GM18502 (cell line): ENCODE data around the gene ZNF407.

Source experiments
- ATAC-seq: cut with Tn5 transposase; IDR thresholded peaks from one replicate; pipeline ENCODE4 v1.9.1; 2021; ENCODE audit warnings: mild to moderate bottlenecking; ENCODE audit not compliant: unreplicated experiment, poor library complexity

Gene ZNF407

GRCh38 chr18:74625157-74625556, 27.5 kb downstream of the ZNF407 start:
- ATAC-seq = no peak

DNA sequence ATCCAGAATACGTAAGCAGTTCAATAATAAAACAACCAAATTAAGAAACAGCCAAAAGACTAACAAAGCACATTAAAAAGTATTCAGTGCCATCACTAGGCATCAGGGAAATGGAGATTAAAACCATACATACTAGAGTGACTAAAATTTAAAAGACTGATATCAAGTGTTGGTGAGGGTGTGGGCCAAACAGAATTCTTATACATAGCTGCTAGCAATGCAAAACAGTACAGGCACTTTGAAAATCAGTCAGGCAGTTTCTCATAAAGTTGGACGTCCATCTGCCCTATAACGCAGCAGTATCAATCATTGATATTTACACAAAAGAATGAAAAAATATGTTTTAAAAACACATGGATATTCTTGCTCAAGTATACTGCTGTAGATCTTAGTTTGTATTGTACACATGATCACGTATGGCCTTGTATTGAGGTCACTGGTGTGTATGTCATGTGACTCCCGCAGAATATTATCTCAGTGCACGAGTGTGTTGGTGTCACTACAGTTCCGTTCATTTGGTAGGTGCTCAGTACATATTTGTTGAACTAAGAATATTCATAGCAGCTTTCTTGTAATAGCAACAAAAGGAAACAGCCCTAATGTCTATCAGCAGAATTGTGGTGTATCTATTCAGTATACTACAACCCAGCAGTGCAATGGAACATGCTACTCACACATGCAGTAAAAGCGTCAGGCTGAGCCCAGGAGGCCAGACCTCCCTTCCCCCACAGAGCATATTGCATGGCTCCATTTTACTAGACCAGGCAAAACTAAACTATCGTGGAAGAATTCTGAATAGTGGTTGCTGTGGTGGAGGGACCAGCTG, 28.6 kb downstream of the ZNF407 start:
- ATAC-seq = no peak

- no peak for ATAC-seq
Measured at GRCh38 chr18:74630804-74631203, 33.1 kb downstream of the ZNF407 start.

DNA sequence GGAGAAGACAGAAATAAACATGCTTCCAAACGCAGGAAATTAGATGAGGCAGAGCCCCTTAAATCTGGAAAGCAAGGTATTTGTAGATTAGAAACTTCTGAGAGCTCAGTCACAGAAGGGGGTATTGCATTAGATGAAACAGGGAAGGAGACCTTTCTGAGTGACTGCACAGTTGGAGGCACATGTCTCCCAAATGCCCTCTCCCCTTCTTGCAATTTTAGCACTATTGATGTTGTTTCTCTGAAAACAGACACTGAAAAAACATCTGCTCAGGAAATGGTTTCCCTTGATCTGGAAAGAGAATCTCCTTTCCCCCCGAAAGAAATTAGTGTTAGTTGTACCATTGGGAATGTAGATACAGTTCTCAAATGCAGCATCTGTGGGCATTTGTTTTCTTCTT, 33.5 kb downstream of the ZNF407 start:
- ATAC-seq = no peak

- no peak for ATAC-seq
Measured at GRCh38 chr18:74631623-74632350, 34.1 kb downstream of the ZNF407 start.

DNA sequence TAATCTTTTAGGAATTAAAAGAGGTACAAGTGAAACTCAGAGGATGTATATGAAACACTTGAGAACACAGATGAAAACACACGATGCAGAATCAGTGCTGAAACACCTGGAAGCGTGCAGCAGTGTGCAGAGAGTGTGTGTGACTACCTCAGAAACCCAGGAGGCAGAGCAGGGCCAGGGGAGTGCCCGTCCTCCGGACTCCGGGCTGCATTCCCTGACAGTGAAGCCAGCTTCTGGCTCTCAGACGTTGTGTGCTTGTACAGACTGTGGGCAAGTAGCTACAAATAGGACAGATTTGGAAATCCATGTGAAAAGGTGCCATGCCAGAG, 34.6 kb downstream of the ZNF407 start:
- ATAC-seq = no peak

DNA sequence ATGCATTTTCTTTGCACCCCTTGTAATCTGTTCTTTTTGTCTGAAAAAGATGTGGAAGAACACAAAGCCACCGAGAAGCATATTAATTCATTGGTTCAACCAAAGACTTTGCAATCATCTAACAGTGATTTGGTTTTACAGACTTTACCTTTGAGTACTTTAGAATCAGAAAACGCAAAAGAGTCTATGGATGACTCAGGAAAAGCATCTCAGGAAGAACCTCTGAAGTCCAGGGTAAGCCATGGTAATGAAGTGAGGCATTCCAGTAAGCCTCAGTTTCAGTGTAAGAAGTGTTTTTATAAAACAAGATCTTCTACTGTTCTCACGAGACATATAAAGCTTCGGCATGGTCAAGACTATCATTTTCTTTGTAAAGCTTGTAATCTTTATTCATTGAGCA, 35.2 kb downstream of the ZNF407 start:
- ATAC-seq = no peak

DNA sequence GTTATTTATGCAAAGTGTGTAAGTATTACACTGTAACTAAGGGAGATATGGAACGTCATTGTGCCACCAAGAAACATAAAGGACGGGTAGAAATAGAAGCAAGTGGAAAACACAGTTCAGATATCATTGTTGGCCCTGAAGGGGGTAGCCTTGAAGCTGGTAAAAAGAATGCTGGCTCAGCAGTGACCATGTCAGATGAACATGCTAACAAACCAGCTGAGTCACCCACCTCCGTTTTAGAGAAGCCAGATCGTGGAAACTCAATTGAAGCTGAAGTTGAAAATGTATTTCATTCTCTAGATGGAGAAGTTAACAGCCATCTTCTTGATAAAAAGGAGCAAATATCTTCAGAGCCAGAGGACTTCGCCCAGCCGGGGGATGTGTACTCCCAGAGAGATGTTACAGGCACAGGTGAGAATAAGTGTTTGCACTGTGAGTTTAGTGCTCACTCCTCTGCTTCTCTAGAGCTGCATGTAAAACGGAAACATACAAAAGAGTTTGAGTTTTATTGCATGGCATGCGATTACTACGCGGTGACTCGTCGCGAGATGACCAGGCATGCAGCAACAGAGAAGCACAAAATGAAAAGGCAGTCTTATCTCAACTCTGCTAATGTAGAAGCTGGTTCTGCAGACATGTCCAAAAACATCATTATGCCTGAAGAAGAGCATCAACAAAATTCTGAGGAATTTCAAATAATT, 36.1 kb downstream of the ZNF407 start:
- ATAC-seq = no peak

DNA sequence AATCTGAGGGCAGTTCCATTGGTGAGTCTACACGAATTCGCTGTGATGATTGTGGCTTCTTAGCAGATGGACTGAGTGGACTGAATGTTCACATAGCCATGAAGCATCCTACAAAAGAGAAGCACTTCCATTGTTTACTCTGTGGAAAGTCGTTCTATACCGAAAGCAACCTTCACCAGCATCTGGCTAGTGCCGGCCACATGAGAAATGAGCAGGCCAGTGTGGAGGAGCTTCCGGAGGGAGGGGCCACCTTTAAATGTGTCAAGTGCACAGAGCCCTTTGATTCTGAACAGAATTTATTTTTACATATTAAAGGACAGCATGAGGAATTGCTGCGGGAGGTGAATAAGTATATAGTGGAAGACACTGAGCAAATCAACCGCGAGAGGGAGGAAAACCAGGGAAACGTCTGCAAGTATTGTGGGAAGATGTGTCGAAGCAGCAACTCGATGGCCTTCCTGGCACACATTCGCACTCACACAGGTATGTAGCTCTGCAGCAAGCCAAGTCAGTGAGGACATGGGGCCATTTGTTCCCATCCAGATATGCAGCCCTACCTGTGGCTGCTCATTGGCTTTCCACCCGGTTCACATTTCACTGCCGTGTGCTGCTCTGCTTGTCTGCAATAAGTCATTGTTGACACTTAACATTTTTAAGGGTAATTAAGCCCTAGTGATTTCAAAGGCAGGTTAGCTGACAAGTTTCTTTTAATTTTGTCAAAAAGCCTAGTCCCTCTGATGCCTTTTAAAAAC, 37.7 kb downstream of the ZNF407 start:
- ATAC-seq = no peak

DNA sequence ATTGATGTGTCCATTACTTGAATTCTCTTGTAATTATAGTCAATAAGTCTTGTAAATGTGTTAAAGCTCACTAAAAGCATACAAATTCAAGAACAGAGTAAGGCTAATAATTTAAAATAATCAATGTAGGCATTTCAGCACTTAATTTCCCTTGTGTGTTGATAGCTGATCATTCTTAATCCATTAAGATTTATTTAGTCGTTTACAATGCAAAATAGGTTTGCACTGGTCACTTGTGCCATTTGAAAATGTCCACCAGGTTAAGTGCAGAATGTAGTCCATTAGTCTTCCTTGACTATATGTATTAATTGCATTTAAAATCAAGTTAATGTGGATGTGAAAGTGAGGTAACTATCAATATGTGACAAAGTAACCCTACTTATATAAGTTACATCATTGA, 39.4 kb downstream of the ZNF407 start:
- ATAC-seq = no peak

GRCh38 chr18:74638210-74638609, 40.5 kb downstream of the ZNF407 start:
- no peak for ATAC-seq

DNA sequence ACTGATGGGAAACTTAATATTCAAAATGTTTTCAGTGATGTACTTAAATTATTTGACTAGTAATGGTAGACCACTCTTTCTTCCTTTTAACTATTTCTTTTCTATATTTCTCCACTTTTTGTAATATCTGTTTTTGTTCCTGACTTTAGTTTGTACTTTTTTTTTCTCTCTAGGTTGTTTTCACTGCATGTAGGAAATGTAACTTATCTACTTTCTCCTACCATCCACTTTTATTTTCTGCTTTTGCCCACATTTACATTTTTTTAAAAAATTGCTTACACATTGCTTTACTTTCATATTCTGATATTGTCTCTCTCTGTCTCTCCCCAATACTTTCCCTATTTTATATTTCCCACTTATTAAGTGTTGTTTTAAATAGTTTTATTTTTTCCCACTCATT, 47.0 kb downstream of the ZNF407 start:
- no peak for ATAC-seq

- no peak for ATAC-seq
Measured at GRCh38 chr18:74645679-74646078, 48.0 kb downstream of the ZNF407 start.

DNA sequence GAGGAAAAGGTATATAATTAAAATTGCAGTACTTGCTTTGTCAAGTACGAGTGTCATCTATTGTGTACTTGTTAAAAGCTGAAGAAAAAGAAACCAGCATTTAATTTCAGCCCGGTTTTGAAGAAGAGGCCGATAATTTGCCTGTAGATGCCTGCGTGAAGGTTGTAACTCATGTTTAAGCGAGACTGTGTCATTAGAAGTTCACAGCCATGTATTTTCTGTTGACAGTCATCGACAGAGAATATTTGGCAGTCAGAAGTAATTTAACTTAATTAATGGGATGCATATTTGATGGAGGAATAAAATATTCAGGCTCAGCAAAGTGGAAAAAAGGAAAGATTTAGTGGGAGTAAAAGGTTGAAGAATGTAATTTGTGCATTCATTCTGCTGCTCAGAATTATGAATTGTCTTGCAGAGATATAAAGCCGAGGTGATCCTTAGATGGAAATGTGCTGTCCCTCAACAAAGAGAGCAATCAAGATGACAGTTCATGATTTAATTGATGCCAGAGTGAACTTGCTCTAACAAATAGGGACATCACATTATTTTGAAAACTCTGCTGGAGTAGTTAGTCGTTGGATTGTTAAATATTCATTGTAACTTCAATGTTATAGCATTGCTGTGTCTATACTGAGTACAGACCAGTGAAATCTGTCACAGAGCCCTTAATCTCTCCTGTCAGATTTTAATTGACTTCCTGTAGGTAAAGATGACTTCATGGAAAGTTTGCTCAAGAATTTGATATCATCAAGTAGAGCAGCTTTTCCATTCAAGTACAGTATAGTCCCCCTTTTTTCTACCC, 53.9 kb downstream of the ZNF407 start:
- ATAC-seq = no peak

- ATAC-seq = peak; percentile 72
Measured at GRCh38 chr18:74652392-74652988, 54.8 kb downstream of the ZNF407 start.

DNA sequence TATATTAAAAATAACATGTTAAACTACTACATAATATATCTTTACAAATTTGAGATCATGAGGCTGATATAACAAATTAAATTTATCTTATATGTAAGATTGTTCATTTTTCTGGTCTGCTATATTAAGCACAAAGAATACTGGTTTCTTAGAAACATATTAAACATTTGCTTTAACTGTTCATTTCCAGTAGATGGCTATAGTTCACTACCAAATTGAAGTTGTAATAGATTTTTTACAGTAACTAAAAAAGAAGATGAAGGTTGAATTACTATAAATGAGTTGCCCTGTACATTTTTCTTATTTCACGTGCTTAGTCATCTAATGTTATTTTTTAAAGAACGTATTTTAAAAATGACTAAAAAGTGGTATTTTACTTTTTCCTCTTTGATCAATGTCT, 57.0 kb downstream of the ZNF407 start:
- ATAC-seq = no peak

DNA sequence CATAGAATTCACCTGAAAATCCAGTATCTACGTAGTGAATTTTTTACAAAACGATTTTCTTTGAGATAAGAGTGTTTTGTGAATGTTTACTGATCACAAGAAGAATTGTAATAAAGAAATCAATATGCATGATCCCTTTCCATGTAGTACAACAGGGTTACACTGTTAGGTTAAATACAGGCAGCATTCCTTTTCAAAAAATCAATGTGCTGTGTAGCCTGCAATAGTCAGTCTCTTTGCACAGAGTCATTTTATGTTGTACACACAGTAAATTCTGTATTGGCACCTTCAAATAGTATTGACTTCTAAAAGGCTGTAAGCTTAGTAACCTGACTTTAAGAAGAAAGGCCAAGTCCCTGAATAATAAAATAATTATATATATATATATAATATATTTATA, 63.3 kb downstream of the ZNF407 start:
- ATAC-seq = no peak

- ATAC-seq = no peak
Measured at GRCh38 chr18:74661691-74662090, 64.0 kb downstream of the ZNF407 start.

GRCh38 chr18:74662622-74663021, 65.0 kb downstream of the ZNF407 start:
- no peak for ATAC-seq
